Measurements from ENCODE around the gene INTS11.

Gene INTS11

GRCh38 chr1:1298861-1299685, 25.4 kb downstream of the INTS11 start:
- no peak for DNase-seq

- no peak for DNase-seq
Observed at GRCh38 chr1:1297802-1298424, 26.5 kb downstream of the INTS11 start.

- DNase-seq: no peak
Observed at GRCh38 chr1:1296070-1297061, 28.1 kb downstream of the INTS11 start.

DNA sequence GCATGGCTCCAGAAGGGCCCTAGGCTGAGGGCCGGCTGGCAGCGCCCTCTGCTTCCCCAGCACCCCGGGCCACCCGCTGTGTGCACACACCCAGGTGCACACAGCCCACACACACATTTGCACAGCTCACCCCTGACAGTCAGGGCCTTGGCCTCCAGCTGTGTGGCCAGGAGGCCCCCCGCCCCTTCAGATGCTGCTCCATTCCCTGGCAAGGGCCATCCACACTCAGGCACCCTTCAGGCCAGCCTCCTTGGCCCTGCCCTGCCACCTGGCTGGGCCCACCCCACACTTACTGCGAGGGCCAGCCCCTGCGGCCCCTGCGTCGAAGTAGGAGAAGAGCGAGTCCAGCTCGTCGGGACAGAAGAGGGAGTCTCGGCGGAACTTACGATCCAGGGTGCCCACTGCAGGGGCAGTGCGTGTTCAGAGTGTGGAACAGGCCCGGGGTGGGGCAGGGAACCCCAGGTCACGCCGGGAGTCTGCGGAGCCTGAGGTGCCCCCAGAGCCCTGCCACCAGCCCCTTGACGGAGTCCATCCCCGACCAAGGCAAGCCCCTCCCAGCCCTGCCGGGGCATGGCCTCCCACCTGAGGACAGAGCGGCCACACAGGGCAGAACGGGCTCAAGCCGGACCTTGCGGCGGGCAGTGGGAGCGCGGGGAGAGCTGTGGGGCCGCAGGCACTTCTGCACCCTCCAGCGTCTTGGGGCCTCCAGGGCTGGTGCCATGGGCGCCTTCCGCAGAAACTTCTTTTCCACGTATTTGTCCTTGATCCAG, 29.1 kb downstream of the INTS11 start:
- DNase-seq: no peak

GRCh38 chr1:1294250-1294890, 30.1 kb downstream of the INTS11 start:
- DNase-seq: no peak

DNA sequence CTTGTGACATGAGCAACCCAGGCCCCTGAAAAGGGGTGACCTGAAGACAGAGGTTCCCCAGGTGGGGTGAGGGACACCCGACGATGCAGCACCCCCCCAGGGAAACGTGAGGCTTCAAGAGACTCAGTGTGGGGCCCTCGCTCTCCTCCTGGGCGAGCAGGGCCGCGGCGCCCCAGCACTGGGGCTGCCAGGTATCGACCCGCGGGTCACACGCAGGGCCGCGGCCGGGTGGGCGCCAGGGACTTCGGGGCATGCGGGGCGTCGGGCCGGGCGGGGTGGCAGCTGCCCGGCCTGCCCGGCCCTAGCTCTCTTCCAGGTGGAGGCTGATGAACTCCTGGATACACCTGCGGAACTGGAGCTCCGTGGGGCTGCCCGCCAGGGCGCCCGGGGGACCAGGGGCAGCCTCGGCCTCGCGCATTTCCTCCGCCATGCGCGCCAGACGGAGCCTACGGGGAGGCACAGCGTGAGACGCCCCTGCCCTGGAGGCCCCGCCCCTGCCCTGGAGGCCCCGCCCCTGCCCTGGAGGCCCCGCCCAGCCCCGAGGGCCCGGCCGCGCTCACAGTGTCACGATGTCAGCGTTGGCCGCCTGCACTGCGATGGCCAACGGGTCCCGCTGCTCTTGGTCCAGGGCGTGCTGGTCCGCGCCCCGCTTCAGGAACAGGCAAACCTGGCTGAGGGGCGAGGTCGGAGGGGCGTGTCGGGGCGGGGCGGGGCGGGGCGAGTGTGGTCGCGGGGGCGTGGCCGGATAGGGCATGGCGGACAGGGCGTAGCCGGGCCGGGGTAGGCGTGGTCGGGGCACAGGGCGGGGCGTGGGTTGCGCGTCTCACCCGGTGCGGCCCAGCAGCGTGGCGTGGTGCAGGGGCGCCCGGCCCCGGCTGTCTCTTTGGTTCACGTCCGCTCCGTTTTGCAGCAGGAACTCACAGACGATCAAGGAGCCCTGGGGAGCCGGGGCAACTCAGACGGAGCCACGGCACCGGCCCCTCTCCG, 30.9 kb downstream of the INTS11 start:
- no peak for DNase-seq

- no peak for DNase-seq
Observed at GRCh38 chr1:1292851-1293250, 31.6 kb downstream of the INTS11 start.

GRCh38 chr1:1292442-1292779, 32.0 kb downstream of the INTS11 start:
- DNase-seq: no peak

DNA sequence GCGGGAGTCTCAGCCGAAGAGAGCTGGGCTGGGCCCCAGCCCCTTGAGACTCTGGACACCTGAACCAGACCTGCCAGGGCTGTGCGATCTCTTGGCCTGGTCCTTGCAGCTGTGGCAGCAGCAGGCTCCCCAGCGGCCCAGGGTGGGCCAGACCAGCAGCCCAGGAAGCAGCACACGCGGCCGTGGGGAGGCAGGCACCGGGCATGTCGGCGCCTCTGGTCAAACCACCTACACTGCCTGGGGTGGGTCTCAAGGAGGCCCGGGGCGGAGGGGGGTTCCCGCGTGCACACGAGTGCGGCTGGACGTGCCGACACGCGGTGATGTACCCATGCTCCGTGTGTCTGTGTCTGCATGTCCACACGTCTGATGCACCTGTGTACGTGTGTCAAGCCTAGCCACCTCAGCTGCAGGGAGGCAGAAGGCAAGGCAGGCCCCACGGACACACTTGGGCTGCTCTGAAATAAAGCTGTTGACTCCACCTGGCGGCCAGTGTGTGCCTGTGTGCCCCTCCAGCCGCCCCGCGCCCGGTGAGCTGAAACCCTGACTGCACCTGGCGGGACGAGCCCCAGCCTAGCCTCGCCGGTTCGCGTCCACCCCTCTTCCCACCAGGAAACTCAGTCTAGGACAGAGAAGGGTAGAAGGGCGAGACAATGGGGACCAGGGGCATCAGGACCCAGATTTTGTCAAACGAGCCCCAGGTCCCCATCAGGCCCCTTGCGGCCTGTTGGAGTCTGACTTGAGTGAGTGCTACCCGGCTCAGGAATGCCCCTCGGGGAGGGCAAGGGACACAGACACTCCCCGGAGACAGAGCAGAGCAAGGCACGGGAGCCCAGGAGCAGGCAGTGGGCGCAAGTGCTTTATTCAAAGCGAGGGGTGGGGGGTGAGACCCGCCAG, 32.7 kb downstream of the INTS11 start:
- peak; percentile 24 for DNase-seq

GRCh38 chr1:1291023-1291528, 33.4 kb downstream of the INTS11 start:
- DNase-seq: no peak

GRCh38 chr1:1290238-1290731, 34.2 kb downstream of the INTS11 start:
- DNase-seq: no peak

GRCh38 chr1:1287288-1288110, 37.0 kb downstream of the INTS11 start:
- DNase-seq: no peak

DNA sequence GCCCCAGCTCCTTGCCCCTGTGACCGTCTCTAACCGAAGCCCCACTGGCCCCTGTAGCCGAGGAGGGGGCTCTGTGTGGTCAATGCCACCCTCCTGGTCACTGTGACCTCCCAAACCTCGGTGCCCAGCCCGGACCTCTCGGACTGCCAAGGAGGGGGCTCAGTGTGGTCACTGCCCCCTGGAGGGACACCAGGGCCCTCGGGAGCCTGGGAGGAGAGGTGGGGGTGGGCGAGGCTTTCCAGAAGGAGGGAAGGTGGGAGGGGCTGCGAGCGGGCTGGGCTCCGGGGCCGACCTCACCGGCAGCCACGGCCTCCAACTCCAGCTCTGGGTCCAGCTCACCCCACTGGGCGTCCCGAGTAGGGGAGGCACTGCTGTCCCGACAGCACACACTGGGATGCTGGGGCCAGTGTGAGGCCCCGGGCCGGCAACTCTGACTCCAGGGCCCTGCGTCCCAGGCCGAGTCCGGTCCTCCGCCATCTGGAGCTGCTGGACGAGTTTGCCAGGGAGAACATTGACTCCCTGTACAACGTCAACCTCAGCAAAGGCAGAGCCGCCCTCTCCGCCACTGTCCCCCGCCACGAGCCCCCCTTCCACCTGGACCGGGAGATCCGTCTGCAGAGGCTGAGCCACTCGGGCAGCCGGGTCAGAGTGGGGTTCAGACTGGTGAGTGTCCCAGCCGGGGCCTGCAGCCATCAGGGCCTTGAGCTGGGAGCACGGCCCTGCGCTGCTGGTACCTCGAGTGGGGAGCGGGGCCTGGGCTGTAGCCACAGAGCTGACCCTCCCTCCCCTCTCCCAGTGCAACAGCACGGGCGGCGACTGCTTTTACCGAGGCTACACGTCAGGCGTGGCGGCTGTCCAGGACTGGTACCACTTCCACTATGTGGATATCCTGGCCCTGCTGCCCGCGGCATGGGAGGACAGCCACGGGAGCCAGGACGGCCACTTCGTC, 37.9 kb downstream of the INTS11 start:
- no peak for DNase-seq

GRCh38 chr1:1285611-1286311, 38.7 kb downstream of the INTS11 start:
- DNase-seq: no peak

DNA sequence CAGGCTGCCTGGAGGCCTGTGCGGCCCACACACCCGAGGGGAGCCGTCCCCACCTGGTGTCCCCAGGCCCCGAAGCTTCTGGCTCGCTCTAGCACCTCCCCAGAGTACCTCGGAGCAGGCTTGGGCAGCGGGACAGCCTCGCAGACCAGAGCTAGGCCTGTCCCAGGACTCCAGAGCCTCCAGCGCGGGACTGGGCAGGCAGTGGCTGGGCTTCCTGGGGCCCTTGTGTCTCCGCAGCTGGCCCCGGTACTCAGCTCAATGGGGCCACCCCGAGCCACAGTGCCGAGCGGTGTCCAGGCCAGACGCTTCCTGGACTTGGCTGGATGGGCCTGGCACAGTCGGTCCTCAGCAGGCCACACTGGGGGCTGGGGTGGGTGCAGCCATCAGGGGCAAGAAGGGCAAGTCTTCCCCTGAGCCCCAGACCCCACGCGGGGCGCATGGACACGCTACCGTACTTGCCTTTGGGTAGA, 39.3 kb downstream of the INTS11 start:
- DNase-seq: no peak
